ENCODE data around the gene PDSS2. TPM values are rescaled to one million over a fixed set of nuclear protein-coding genes. Genes with fewer than 3 reads are reported as not detected.

PDSS2 gene
- total RNA-seq: 10 to 100 TPM in 1 of 2 donors, 1 to 10 TPM in 1; 6.2 to 10.9 TPM

DNA sequence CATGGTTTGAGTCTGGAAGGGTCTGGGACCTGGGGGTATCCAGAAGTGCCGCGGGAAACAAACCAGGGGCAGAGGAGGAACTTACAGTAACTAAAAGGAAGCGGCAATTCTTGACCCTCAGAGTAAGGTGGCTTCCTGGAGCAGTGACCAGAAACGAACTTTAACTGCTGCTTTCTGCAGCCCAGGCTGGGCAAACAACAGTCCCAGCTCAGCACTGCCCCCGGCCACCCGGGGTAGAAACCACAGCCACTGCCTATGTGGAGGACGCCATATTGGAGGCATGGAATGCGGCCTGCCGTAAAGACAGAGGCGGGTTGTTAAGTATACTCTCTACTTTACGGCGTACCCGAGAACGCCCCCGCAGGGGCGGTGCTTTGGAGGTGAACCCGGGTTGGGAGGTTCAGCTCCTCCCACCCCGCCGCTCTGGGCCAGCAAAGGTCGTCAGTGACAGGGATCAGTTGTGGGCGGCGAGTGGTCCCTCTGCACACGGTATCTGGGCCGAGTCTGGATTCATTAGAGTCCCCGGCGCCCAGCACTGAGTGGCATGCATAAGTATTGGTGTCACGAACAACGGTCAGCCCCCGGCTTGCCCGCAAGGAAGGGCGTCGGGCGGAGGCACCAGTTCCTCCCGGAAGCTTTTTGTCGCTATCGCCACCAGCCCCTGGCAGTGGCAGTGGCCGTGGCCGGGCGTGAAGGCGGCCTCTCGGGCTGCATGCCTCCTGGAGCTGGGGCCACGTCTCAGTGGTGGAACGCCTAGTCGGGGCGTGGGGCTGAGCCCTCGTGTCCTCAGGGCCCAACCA lies at the start of gene PDSS2:
Gene PDSS2, minus strand, starts transcription at position 282 of the 800 bp plus-strand sequence. Its CDS starts 279 bp downstream, at position 3.
- Histone ChIP-seq H3K36me3 (replicated peaks in 1 of 2; ENCODE audit: insufficient read depth in 1 of 2, low read depth in 2 of 2) (no peaks in the 10 kb centered on the region), H3K27me3 (no peaks in the 10 kb centered on the region), H3K9me3 (no peaks in the 10 kb centered on the region), H3K27ac (peak within 1 kb of the TSS; percentile 81 to 96 (median 92)), H3K4me1 (peaks cover 16% of the 10 kb centered on the region), H3K4me3 (peak within 1 kb of the TSS; percentile 62 to 84)
- intact Hi-C loops (cut with DNase I): no loop called here
- 0% methylated on average over 5 to 46 of the region's 46 CpGs for WGBS, 2 donors
- TF ChIP-seq CTCF (IDR thresholded peaks at IDR 0.05) (peak in 6 of 7 experiments; percentile 21 to 58 (median 54)), POLR2A (IDR thresholded peaks at IDR 0.05) (peak; percentile 74 to 93 (median 91))
- DNase-seq (peak; percentile 97 to 100 (median 98)), ATAC-seq (peak; percentile 99)

GRCh38 chr6:107506145-107506544 lies 46.8 kb upstream of the PDSS2 start:
- Histone ChIP-seq H3K4me1 (peaks cover 14% of the 10 kb centered on the region), H3K4me3 (no peak overlapping the region), H3K9me3 (no peaks in the 10 kb centered on the region), H3K27me3 (no peaks in the 10 kb centered on the region), H3K36me3 (replicated peaks in 1 of 2; ENCODE audit: insufficient read depth in 1 of 2, low read depth in 2 of 2) (no peaks in the 10 kb centered on the region), H3K27ac (no peak overlapping the region)
- no peak for DNase-seq
- WGBS, 2 donors: 72 to 96% methylated on average over 1 of the region's 1 CpG
- intact Hi-C loops (cut with DNase I): no loop called here
- TF ChIP-seq POLR2A (IDR thresholded peaks at IDR 0.05) (no peak), CTCF (IDR thresholded peaks at IDR 0.05) (no peak)
- no peak for ATAC-seq

DNA sequence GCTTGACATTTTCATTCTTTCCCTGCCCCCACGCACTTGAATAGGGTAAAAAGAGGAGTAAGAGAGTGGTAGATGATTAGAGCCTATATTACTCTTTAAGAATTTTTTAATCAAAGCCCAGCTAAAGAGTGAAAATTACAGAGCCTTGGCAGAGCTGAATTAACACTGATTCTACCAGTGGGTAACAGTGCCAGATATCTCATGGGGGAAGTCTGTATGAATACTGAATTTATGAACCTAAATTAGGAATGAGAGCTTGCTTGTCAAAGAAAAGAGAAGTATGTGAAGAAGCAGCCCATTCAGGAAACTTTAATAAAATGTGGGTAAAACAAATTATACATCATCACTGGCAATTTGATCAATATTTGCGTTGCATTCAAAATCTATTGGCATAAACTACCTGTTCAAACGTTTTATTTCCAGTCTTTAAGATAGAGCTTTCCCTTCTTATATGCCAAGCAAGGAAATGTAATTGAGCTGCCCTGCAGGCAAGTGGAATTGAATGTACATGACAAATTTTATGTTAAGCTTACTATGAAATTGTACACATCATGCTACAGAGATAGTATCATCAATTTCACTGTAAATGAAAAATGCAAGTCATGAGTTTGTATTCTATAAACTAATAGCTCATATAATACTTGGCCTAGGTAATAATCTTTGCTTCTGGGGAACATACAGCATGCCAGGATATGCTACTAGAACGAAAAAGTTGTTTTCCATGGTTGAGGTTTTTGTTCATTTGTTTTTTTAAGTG lies 45.1 kb upstream of the PDSS2 start:
- H3K27ac ChIP-seq: no peak overlapping the region
- no peaks in the 10 kb centered on the region for H3K36me3 ChIP-seq (replicated peaks in 1 of 2; ENCODE audit: insufficient read depth in 1 of 2, low read depth in 2 of 2)
- no peaks in the 10 kb centered on the region for H3K9me3 ChIP-seq
- no peaks in the 10 kb centered on the region for H3K27me3 ChIP-seq
- no peak for ATAC-seq
- no peak for TF ChIP-seq POLR2A (IDR thresholded peaks at IDR 0.05)
- TF ChIP-seq CTCF (IDR thresholded peaks at IDR 0.05): no peak
- H3K4me1 ChIP-seq: peaks cover 1% of the 10 kb centered on the region
- intact Hi-C loops (cut with DNase I): no loop called here
- H3K4me3 ChIP-seq: no peak overlapping the region
- WGBS, 2 donors: 57 to 59% methylated on average over 4 of the region's 4 CpGs
- no peak for DNase-seq

DNA sequence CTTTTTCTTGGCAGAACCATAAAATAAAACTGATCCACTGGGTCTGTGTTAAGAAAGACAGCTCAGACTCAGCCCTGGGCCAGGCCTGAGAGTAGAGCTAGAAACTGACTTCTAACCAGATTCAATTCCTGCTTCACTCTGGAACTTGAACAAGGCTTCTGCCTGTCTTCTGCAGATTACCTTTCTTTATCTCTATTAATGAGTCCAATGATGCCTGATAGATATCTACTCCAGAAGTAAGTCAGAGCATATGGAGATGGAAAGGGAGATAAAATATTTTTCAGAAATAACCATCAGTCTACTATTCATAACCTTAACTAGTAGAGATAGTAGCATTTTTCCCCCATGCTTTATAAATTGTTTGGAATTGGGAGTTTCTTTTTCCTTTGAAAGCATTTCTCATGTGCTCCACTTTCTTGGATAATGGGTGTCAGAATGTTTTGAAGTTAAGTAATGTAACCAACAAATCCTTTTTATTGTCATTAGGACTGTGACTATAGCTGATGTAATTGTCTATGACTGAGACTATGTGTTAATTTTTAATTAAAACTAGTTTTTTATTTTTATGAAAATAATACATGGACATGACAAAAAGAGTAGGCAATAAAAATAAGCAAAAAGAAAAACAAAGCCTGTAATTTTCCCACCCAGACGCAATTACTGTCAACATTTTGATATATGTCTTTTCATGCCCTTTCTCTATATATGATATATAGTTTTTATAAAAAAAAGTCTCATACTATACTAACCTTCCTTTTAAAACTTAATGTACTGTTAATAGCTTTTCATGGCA lies 37.7 kb upstream of the PDSS2 start:
- WGBS, 2 donors: 97% methylated on average over 1 of the region's 1 CpG
- TF ChIP-seq POLR2A (IDR thresholded peaks at IDR 0.05) (no peak), CTCF (IDR thresholded peaks at IDR 0.05) (no peak)
- DNase-seq: no peak
- Histone ChIP-seq H3K36me3 (replicated peaks in 1 of 2; ENCODE audit: insufficient read depth in 1 of 2, low read depth in 2 of 2) (no peaks in the 10 kb centered on the region), H3K4me1 (no peaks in the 10 kb centered on the region), H3K4me3 (no peak overlapping the region), H3K27ac (no peak overlapping the region), H3K27me3 (no peaks in the 10 kb centered on the region), H3K9me3 (no peaks in the 10 kb centered on the region)
- intact Hi-C loops (cut with DNase I): no loop called here
- no peak for ATAC-seq

All from body of pancreas (tissue), 4 donors.